Loucy (cell line): ENCODE data around the gene CLINT1.

Source experiments
- CTCF ChIP-seq: fragments of 200-600 bp; sonication (generic); conservative IDR thresholded peaks from 2 replicates; pipeline ENCODE4 v1.5.1; 2014; ENCODE audit warnings: mild to moderate bottlenecking, antibody characterized with exemption, low read length
- EZH2phosphoT487 ChIP-seq: fragments of 200-600 bp; IDR thresholded peaks from 2 replicates; pipeline ENCODE4 v1.6.1; 2018; ENCODE audit warnings: antibody characterized with exemption, mild to moderate bottlenecking, moderate library complexity, borderline replicate concordance

DNA sequence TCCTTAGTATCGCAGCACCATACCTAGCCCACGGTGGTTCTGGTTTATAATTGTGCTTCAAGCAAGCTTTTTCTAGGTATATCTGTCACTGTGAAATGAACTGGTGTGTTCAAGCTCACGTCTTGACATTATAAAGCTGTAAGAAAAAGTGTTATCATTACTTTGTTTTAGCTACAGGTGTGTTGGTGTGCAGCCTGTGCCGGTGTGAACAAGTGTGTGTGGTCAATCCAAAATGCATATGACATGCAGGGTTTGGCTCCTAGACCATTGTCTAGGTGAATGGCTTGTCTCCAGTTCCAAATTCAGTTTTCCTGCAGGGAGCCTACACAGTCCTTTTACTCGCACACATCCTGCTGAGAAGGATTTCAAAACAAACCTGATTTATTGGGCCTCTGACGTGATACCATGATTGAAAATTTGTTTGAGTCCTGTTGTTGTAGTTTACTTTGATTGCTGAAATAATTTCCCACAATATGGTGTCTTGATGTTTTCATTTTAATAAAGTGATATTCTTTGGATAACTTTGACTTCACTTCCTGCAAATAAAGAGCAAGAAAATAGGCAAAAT, 111.7 kb downstream of the CLINT1 start:
- TF ChIP-seq EZH2phosphoT487: no peak
- TF ChIP-seq CTCF: no peak
